ENCODE measurements around the gene TBX10. TPM values are rescaled to one million over a fixed set of nuclear protein-coding genes. Genes with fewer than 3 reads are reported as not detected.

TBX10 gene
- polyA plus RNA-seq, 1 of the 3 experiments (the other 2 are of a cell fraction): not detected

- TF ChIP-seq PBX3 (IDR thresholded peaks at IDR 0.05) (no peak), POLR2AphosphoS5 (IDR thresholded peaks at IDR 0.05; ENCODE audit: low read depth, low read length) (no peak), MXI1 (IDR thresholded peaks at IDR 0.05; ENCODE audit: low read depth, low read length) (no peak), IRF3 (IDR thresholded peaks at IDR 0.05; ENCODE audit: low read depth, low read length) (no peak), SIN3A (IDR thresholded peaks at IDR 0.05; ENCODE audit: borderline replicate concordance, low read depth, low read length) (no peak), JUND (IDR thresholded peaks at IDR 0.05) (no peak), RAD21 (IDR thresholded peaks at IDR 0.05; ENCODE audit: low read length) (no peak), GABPA (IDR thresholded peaks at IDR 0.05; ENCODE audit: low read depth) (no peak), FOXJ3 (CRISPR knock-in tag; IDR thresholded peaks at IDR 0.05) (no peak), CHD2 (IDR thresholded peaks at IDR 0.05; ENCODE audit: low read length, partially characterized antibody) (no peak), NFIC (IDR thresholded peaks at IDR 0.05; ENCODE audit: borderline replicate concordance) (no peak), SMC3 (IDR thresholded peaks at IDR 0.05; ENCODE audit: low read depth, low read length) (no peak), ELF1 (IDR thresholded peaks at IDR 0.05) (no peak), TAF1 (IDR thresholded peaks at IDR 0.05; ENCODE audit: borderline replicate concordance, low read depth, low read length) (no peak), YY1 (IDR thresholded peaks at IDR 0.05; ENCODE audit: low read depth) (no peak)
- WGBS (ENCODE audit: low lambda C conversion rate): 78% methylated on average over 6 of the region's 6 CpGs
- Histone ChIP-seq H3K27ac (ENCODE audit: low read depth in 2 of 2, low read length in 1 of 2) (no peak overlapping the region), H3K4me1 (ENCODE audit: control insufficient read depth in 1 of 2, insufficient read depth in 2 of 2, low read depth in 1 of 2, low read length in 1 of 2) (no peaks in the 10 kb centered on the region; a peak in 1 of 4 replicates), H2AFZ (ENCODE audit: low read depth) (no peak overlapping the region), H3K27me3 (ENCODE audit: insufficient read depth) (no peaks in the 10 kb centered on the region), H3K4me3 (ENCODE audit: low read depth in 2 of 2, low read length in 1 of 2) (no peak overlapping the region), H3K9ac (no peak overlapping the region), H3K4me2 (no peak overlapping the region), H3K79me2 (ENCODE audit: insufficient read depth) (no peaks in the 10 kb centered on the region), H3K36me3 (replicated peaks in 1 of 2; ENCODE audit: control insufficient read depth in 1 of 2, insufficient read depth in 2 of 2, low read length in 1 of 2) (no peaks in the 10 kb centered on the region), H3K9me2 (no peaks in the 10 kb centered on the region), H3K9me3 (no peaks in the 10 kb centered on the region), H4K20me1 (ENCODE audit: insufficient read depth) (no peaks in the 10 kb centered on the region), H3F3A (replicated peaks; ENCODE audit: insufficient read depth) (no peaks in the 10 kb centered on the region)
- POLR2A ChIA-PET: no interaction called here
- CTCF ChIA-PET: interaction anchor here (1.5 to 17.8 kb wide), 2 partner anchors 16 to 23 kb away, joined by 3 to 308 read pairs; partner anchors contain the start of gene ACY3
- DNase-seq: no peak
Observed at GRCh38 chr11:67636962-67637361, 2.6 kb downstream of the TBX10 start.

- no peaks in the 10 kb centered on the region for H3F3A ChIP-seq (replicated peaks; ENCODE audit: insufficient read depth)
- no peaks in the 10 kb centered on the region for H3K27me3 ChIP-seq (ENCODE audit: insufficient read depth)
- H3K9me2 ChIP-seq: no peaks in the 10 kb centered on the region
- H2AFZ ChIP-seq (ENCODE audit: low read depth): no peak overlapping the region
- TF ChIP-seq MEF2A (IDR thresholded peaks at IDR 0.05; ENCODE audit: borderline replicate concordance, low read depth): no peak
- TF ChIP-seq NRF1 (IDR thresholded peaks at IDR 0.05; ENCODE audit: low read depth, low read length): no peak
- no peak for TF ChIP-seq ELF1 (IDR thresholded peaks at IDR 0.05)
- TF ChIP-seq GABPA (IDR thresholded peaks at IDR 0.05; ENCODE audit: low read depth): no peak
- no peaks in the 10 kb centered on the region for H3K9me3 ChIP-seq
- ChIA-PET CTCF (interaction anchor here (17.8 kb wide), 1 partner anchor 18 kb away, joined by 308 read pairs; the partner anchor contains the start of gene ACY3), POLR2A (no interaction called here)
- H3K4me2 ChIP-seq: no peak overlapping the region
- DNase-seq: no peak
- no peaks in the 10 kb centered on the region for H3K36me3 ChIP-seq (replicated peaks in 1 of 2; ENCODE audit: control insufficient read depth in 1 of 2, insufficient read depth in 2 of 2, low read length in 1 of 2)
- no peak overlapping the region for H3K27ac ChIP-seq (ENCODE audit: low read depth in 2 of 2, low read length in 1 of 2)
- peaks cover 0 to 9% of the 10 kb centered on the region in 2 experiments; a peak in 1 of 4 replicates for H3K4me1 ChIP-seq (ENCODE audit: control insufficient read depth in 1 of 2, insufficient read depth in 2 of 2, low read depth in 1 of 2, low read length in 1 of 2)
- no peak overlapping the region for H3K4me3 ChIP-seq (ENCODE audit: low read depth in 2 of 2, low read length in 1 of 2)
- no peak overlapping the region for H3K9ac ChIP-seq
- WGBS (ENCODE audit: low lambda C conversion rate): 91% methylated on average over 4 of the region's 4 CpGs
- H4K20me1 ChIP-seq (ENCODE audit: insufficient read depth): no peaks in the 10 kb centered on the region
- H3K79me2 ChIP-seq (ENCODE audit: insufficient read depth): no peaks in the 10 kb centered on the region
Observed at GRCh38 chr11:67635231-67635521, 4.4 kb downstream of the TBX10 start.
